BE2C (cell line): Measurements from ENCODE around the gene HSPA12A.

Source experiments
- DNase-seq: peaks from one replicate; pipeline ENCODE4 v3.0.0-alpha.2; 2020
- H3K27me3 ChIP-seq: fragments of 250-450 bp; sonication (Bioruptor Pico); 2 replicates; pipeline ENCODE4 v1.5.1; 2020; ENCODE audit warnings: mild to moderate bottlenecking
- H3K36me3 ChIP-seq: fragments of 250-450 bp; sonication (Bioruptor Pico); 2 replicates; pipeline ENCODE4 v1.5.1; 2020; ENCODE audit warnings: mild to moderate bottlenecking
- H3K4me1 ChIP-seq: fragments of 250-450 bp; sonication (Bioruptor Pico); 2 replicates; pipeline ENCODE4 v1.5.1; 2020
- H3K4me3 ChIP-seq: 2 replicates; pipeline ENCODE4 v1.5.1; 2011; ENCODE audit warnings: low read depth, low read length
- H3K9me3 ChIP-seq: fragments of 250-450 bp; sonication (Bioruptor Pico); 2 replicates; pipeline ENCODE4 v1.5.1; 2020
- CTCF ChIP-seq: IDR thresholded peaks from 2 replicates; pipeline ENCODE4 v1.5.1; 2012; ENCODE audit warnings: mild to moderate bottlenecking, low read depth, low read length

HSPA12A gene

DNA sequence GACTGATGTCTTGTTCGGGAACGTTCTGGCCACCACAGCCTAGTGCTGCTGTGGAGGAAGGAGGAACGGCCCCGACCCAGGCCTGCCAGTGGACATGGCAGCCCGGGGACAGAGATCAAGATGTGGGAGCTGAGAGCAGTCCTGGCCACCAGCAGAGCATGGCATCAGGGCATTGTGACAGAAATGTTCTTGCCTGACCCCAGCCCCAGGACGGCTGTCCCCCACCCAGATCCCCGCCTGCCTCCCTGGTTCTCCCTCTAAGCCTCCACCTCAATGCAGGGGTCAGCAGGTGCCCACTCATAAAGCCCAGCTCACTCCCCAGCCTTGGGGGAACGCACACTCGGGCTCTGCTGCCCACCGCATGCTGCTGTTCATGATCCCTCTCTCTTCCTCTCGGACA, 42.9 kb upstream of the HSPA12A start:
- DNase-seq = no peak
- no peak for TF ChIP-seq CTCF
- H3K36me3 ChIP-seq = no peaks in the 10 kb centered on the region
- no peak overlapping the region for H3K4me3 ChIP-seq
- no peaks in the 10 kb centered on the region for H3K27me3 ChIP-seq
- no peaks in the 10 kb centered on the region for H3K9me3 ChIP-seq
- no peaks in the 10 kb centered on the region for H3K4me1 ChIP-seq

DNA sequence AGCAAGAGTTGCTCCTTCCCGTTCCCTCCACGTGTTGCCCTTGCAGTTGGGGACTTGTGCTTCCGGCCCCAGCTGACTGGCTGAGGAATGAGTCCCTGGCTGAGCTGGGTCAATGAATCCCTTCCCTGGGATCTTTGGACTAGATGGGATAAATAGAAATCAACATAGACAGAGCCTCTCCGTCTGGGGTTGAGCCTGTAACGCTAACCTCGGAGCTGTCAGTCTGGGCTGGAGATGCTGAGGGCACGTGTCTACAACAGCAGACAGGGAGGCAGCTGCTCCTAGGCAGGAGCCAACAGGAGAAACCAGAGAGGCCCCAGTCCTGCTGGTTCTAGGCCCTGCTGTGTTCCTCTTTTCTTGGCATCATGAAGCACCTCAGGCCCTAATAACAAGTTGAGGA, 42.3 kb upstream of the HSPA12A start:
- H3K9me3 ChIP-seq = no peaks in the 10 kb centered on the region
- no peak for DNase-seq
- H3K27me3 ChIP-seq = no peaks in the 10 kb centered on the region
- TF ChIP-seq CTCF = no peak
- no peak overlapping the region for H3K4me3 ChIP-seq
- H3K4me1 ChIP-seq = no peaks in the 10 kb centered on the region
- no peaks in the 10 kb centered on the region for H3K36me3 ChIP-seq

DNA sequence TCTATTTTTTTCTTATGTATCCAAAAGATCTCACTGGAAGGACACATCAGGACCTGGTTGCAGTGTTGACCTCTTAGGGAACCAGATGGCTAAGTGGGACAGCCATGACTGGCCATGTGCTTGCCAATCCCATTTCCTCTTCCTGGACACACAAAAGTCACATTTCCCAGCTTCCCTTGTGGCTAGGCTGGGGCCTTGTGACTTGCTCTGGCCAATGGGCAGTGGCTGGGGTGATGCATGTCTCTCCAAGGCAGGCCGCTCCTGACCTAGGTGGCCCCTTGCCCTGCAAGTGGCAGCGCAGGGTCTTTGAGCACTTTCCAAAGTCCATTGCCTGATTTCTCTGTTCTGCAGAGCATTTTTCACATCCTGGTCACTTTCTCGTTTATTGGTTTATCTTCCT, 41.7 kb upstream of the HSPA12A start:
- no peak for DNase-seq
- Histone ChIP-seq H3K9me3 (no peaks in the 10 kb centered on the region), H3K36me3 (no peaks in the 10 kb centered on the region), H3K4me3 (no peak overlapping the region), H3K4me1 (no peaks in the 10 kb centered on the region), H3K27me3 (no peaks in the 10 kb centered on the region)
- TF ChIP-seq CTCF = no peak

GRCh38 chr10:116783011-116783655, 40.8 kb upstream of the HSPA12A start:
- DNase-seq = no peak
- Histone ChIP-seq H3K27me3 (no peaks in the 10 kb centered on the region), H3K4me3 (no peak overlapping the region), H3K4me1 (no peaks in the 10 kb centered on the region), H3K9me3 (no peaks in the 10 kb centered on the region), H3K36me3 (no peaks in the 10 kb centered on the region)
- TF ChIP-seq CTCF = no peak

- no peak overlapping the region for H3K4me3 ChIP-seq
- no peak for DNase-seq
- no peaks in the 10 kb centered on the region for H3K27me3 ChIP-seq
- H3K9me3 ChIP-seq = no peaks in the 10 kb centered on the region
- no peaks in the 10 kb centered on the region for H3K4me1 ChIP-seq
- no peak for TF ChIP-seq CTCF
- H3K36me3 ChIP-seq = no peaks in the 10 kb centered on the region
These were observed 39.1 kb upstream of the HSPA12A start for GRCh38 chr10:116781370-116781884.

DNA sequence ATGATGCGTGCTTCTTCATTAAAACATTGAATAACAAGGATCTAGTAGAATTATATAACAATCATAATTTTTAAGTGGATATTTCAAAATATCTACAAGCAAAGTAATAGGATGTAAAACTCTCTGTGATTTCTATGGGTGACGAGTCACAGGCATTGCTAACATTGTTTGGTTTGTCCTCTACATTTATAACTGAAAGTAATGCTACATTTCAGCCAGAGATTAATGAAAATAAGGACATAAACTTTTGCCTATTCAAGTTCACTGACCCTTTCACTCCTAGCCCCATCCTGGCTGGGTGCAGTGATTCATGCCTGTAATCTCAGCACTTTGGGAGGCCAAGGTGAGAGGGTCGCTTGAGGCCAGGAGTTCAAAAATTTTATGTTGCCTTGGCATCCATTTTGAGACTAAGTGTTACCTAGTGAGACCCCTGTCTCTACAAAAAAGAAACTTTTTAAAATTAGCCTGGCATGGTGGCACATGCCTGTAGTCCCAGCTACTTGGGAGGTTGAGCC, 38.4 kb upstream of the HSPA12A start:
- DNase-seq = no peak
- Histone ChIP-seq H3K9me3 (no peaks in the 10 kb centered on the region), H3K27me3 (no peaks in the 10 kb centered on the region), H3K36me3 (no peaks in the 10 kb centered on the region), H3K4me1 (no peaks in the 10 kb centered on the region), H3K4me3 (no peak overlapping the region)
- no peak for TF ChIP-seq CTCF
